ENCODE data around the gene KRT12. TPM values are rescaled to one million over a fixed set of nuclear protein-coding genes. Genes with fewer than 3 reads are reported as not detected.
A peak's percentile ranks its signal among the peaks of the same experiment; 100 is the strongest.
"Not testable (repeated sequence)": the region's sequence is repeated elsewhere in the genome, so short reads cannot be mapped to it uniquely, and the experiment has no call there.

KRT12 gene
- polyA plus RNA-seq, 4 donors, result 0.28 TPM; not detected in 3

- peak in 3 of 4 donors; percentile 34 to 64 (median 55) for DNase-seq (ENCODE audit: low read depth in 4 of 4, low spot score in 2 of 4)
Measured at GRCh38 chr17:40818733-40819527, 48.1 kb downstream of the KRT12 start.

GRCh38 chr17:40818343-40818732 lies 48.7 kb downstream of the KRT12 start:
- DNase-seq (ENCODE audit: low read depth in 4 of 4, low spot score in 2 of 4), result peak in 1 of 4 donors; percentile 9

- no peak for DNase-seq (ENCODE audit: low read depth in 4 of 4, low spot score in 2 of 4)
Measured at GRCh38 chr17:40817103-40817682, 49.8 kb downstream of the KRT12 start.

GRCh38 chr17:40816569-40816968 lies 50.5 kb downstream of the KRT12 start:
- DNase-seq (ENCODE audit: low read depth in 4 of 4, low spot score in 2 of 4), result no peak

- no peak for DNase-seq (ENCODE audit: low read depth in 4 of 4, low spot score in 2 of 4)
Measured at GRCh38 chr17:40815381-40815780, 51.6 kb downstream of the KRT12 start.

- DNase-seq (ENCODE audit: low read depth in 4 of 4, low spot score in 2 of 4), result not testable (repeated sequence)
Measured at GRCh38 chr17:40814657-40815056, 52.4 kb downstream of the KRT12 start.

- DNase-seq (ENCODE audit: low read depth in 4 of 4, low spot score in 2 of 4), result no peak
Measured at GRCh38 chr17:40813804-40814203, 53.2 kb downstream of the KRT12 start.

- no peak for DNase-seq (ENCODE audit: low read depth in 4 of 4, low spot score in 2 of 4)
Measured at GRCh38 chr17:40812639-40813038, 54.4 kb downstream of the KRT12 start.

Other genes starting within 250 kb of the KRT12 start
- gene SMARCE1, start 219.4 kb downstream of the KRT12 start, polyA plus RNA-seq (ENCODE audit: insufficient read length in 4 of 4), result 100 to 1,000 TPM; 243 to 283 (median 254) TPM
- gene KRT222, start 202.0 kb downstream of the KRT12 start, polyA plus RNA-seq (ENCODE audit: insufficient read length in 4 of 4), result under 1 TPM; 0.07 to 0.51 (median 0.25) TPM
- not detected for gene KRT24, start 163.5 kb downstream of the KRT12 start, polyA plus RNA-seq (ENCODE audit: insufficient read length in 4 of 4)
- not detected for gene KRT25, start 111.9 kb downstream of the KRT12 start, polyA plus RNA-seq (ENCODE audit: insufficient read length in 4 of 4)
- gene KRT26, start 95.0 kb downstream of the KRT12 start, polyA plus RNA-seq (ENCODE audit: insufficient read length in 4 of 4), result not detected
- gene KRT27, start 84.7 kb downstream of the KRT12 start, polyA plus RNA-seq (ENCODE audit: insufficient read length in 4 of 4), result not detected
- not detected for gene KRT28, start 67.3 kb downstream of the KRT12 start, polyA plus RNA-seq (ENCODE audit: insufficient read length in 4 of 4)
- gene KRT10, start 44.6 kb downstream of the KRT12 start, polyA plus RNA-seq (ENCODE audit: insufficient read length in 4 of 4), result 10 to 100 TPM; 41.1 to 72.4 (median 42.9) TPM
- under 1 TPM in 2 of 4 donors, not detected in 2; 0.20 to 0.24 TPM for gene KRT20, start 18.0 kb upstream of the KRT12 start, polyA plus RNA-seq (ENCODE audit: insufficient read length in 4 of 4)
- gene KRT23, start 70.4 kb upstream of the KRT12 start, polyA plus RNA-seq (ENCODE audit: insufficient read length in 4 of 4), result 1 to 10 TPM in 3 of 4 donors, under 1 TPM in 1; 0.57 to 2.3 (median 1.6) TPM
- under 1 TPM in 1 of 4 donors, not detected in 3; 0.09 TPM for gene KRT39, start 99.7 kb upstream of the KRT12 start, polyA plus RNA-seq (ENCODE audit: insufficient read length in 4 of 4)
- under 1 TPM in 1 of 4 donors, not detected in 3; 0.08 TPM for gene KRT40, start 117.1 kb upstream of the KRT12 start, polyA plus RNA-seq (ENCODE audit: insufficient read length in 4 of 4)
- not detected for gene KRTAP3-3, start 126.9 kb upstream of the KRT12 start, polyA plus RNA-seq (ENCODE audit: insufficient read length in 4 of 4)
- not detected for gene KRTAP3-2, start 132.7 kb upstream of the KRT12 start, polyA plus RNA-seq (ENCODE audit: insufficient read length in 4 of 4)
- not detected for gene KRTAP3-1, start 141.9 kb upstream of the KRT12 start, polyA plus RNA-seq (ENCODE audit: insufficient read length in 4 of 4)
- gene KRTAP1-5, start 160.0 kb upstream of the KRT12 start, polyA plus RNA-seq (ENCODE audit: insufficient read length in 4 of 4), result not detected
- not detected for gene KRTAP1-4, start 163.0 kb upstream of the KRT12 start, polyA plus RNA-seq (ENCODE audit: insufficient read length in 4 of 4)
- gene KRTAP1-3, start 167.7 kb upstream of the KRT12 start, polyA plus RNA-seq (ENCODE audit: insufficient read length in 4 of 4), result not detected
- gene KRTAP1-1, start 174.2 kb upstream of the KRT12 start, polyA plus RNA-seq (ENCODE audit: insufficient read length in 4 of 4), result not detected
- gene KRTAP2-1, start 180.1 kb upstream of the KRT12 start, polyA plus RNA-seq (ENCODE audit: insufficient read length in 4 of 4), result not detected
- not detected for gene KRTAP2-2, start 188.0 kb upstream of the KRT12 start, polyA plus RNA-seq (ENCODE audit: insufficient read length in 4 of 4)
- not detected for gene KRTAP2-3, start 192.9 kb upstream of the KRT12 start, polyA plus RNA-seq (ENCODE audit: insufficient read length in 4 of 4)
- gene KRTAP2-4, start 198.7 kb upstream of the KRT12 start, polyA plus RNA-seq (ENCODE audit: insufficient read length in 4 of 4), result not detected
- not detected for gene KRTAP4-7, start 216.9 kb upstream of the KRT12 start, polyA plus RNA-seq (ENCODE audit: insufficient read length in 4 of 4)
- not detected for gene KRTAP4-8, start 230.9 kb upstream of the KRT12 start, polyA plus RNA-seq (ENCODE audit: insufficient read length in 4 of 4)
- gene KRTAP4-16, start 235.0 kb upstream of the KRT12 start, polyA plus RNA-seq (ENCODE audit: insufficient read length in 4 of 4), result not detected
- gene KRTAP4-9, start 238.2 kb upstream of the KRT12 start, polyA plus RNA-seq (ENCODE audit: insufficient read length in 4 of 4), result not detected

All from left renal cortex interstitium (tissue), 4 donors.